C4-2B (cell line): ENCODE measurements around the gene FYCO1.

Source experiments
- ZFX ChIP-seq: fragments of 450-650 bp; IDR thresholded peaks from 2 replicates; pipeline ENCODE4 v1.6.1; 2017
- TF ChIP-seq, protein P1 (sequence below): fragments of 450-650 bp; conservative IDR thresholded peaks from 2 replicates; pipeline ENCODE4 v1.5.1; 2017; ENCODE audit warnings: mild to moderate bottlenecking

DNA sequence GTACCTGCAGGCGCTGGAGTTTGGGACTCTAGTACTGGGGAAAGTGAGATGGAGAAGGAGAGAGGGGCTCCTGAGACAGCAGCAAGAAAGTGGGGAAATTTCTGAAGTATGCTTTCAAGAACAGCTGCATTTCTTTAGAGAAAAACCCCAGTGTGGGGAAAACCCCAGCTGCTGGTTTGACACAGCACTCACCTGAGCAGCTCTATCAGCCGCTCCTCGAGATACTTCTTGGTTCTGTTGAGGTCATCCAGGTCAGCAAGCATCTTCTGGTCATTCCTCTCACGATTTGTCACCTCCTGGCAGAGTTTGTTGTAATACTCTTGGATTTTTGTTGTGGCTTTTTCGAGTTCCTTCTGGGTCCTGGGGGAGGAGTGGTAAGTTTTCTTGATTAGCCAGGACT, 33.6 kb downstream of the FYCO1 start:
- TF ChIP-seq, protein P1, sequence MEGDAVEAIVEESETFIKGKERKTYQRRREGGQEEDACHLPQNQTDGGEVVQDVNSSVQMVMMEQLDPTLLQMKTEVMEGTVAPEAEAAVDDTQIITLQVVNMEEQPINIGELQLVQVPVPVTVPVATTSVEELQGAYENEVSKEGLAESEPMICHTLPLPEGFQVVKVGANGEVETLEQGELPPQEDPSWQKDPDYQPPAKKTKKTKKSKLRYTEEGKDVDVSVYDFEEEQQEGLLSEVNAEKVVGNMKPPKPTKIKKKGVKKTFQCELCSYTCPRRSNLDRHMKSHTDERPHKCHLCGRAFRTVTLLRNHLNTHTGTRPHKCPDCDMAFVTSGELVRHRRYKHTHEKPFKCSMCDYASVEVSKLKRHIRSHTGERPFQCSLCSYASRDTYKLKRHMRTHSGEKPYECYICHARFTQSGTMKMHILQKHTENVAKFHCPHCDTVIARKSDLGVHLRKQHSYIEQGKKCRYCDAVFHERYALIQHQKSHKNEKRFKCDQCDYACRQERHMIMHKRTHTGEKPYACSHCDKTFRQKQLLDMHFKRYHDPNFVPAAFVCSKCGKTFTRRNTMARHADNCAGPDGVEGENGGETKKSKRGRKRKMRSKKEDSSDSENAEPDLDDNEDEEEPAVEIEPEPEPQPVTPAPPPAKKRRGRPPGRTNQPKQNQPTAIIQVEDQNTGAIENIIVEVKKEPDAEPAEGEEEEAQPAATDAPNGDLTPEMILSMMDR: no peak
- TF ChIP-seq ZFX: no peak
